ENCODE data around the gene RASAL1.

Gene RASAL1

DNA sequence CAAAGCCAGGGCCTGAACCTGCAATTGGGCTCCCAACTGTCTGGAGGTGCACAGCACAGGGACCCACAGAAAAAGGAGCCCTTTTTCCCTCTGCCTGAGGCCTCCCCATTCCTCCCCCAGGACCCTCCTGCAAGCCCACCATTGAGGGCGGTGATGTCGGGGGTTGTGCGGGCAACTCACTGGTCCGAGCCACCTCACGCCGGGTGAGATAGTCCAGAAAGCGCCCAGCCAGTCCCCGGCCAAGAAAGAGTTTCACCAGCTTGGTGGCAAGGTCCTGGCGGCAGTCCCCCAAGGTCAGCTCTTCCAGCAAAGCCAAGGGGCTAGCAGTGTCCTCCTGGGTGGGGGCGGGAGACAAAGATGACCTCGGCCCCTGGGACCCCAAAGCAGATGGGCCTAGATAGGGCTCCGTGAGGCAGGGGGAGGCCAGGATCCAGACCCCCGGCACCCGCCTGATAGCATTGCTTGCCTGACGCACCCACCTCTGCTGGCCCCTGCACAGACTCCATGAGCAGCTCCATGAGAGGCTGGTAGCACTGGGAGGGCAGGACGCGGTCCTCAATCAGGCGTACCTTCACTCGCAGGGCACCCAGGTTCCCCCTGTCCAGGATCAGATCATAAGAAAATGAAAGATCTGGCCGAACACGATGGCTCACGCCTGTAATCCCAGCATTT is 20.0 kb downstream of the RASAL1 start:
- DNase-seq, result no peak

DNA sequence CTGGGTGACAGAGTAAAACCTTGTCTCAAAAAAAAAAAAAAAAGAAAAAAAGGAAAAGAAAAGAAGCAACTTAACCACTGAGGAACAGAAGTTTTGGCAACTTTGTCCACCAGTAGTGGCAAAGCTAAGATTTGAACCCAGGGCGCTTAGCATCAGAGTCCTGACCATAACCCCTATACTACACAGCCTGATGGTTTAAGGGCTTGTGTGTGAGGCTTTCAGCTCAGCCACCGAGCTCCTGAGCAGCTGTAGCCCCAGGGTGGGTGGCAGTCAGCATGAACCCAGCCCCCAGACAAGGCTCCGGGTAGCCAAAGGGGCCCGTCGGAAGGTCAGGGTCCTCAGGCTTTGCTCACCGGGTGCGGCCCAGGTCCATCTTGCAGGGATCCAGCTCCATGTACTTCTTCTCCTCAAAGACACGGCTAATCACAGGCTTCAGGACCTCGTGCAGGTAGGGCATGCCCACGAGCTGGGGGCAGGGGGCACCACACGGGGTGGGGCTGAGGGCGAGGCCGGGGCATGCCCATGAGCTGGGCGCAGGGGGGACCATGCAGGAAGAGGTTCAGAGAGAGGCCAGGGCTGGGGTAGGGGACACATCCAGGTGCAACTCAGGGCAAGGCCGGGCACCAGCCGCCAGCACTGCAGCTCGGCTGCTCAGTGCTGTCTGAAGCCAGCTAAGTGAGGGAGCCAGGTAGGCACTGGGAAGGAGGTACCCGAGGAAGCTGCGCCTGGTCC is 20.9 kb downstream of the RASAL1 start:
- no peak for DNase-seq

DNA sequence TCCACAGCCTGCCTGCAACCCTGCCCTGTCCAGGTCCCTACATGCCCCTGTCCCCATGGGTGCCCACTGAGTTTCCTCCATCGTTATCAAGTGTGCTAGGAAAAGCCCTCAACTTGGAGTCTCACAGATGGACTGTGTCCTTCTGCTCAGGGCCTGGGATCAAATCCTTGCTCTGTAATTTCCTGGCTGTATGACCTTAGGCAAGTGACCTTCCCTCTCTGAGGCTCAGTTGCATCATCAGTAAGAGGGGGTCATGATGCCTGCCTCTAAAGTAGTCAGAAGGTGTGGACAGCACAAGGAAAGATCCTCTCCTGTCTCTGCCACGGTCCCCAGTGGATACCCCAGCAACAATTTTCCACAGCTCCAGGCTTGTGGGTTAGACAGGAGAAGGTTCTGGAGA is 22.2 kb downstream of the RASAL1 start:
- no peak for DNase-seq

DNA sequence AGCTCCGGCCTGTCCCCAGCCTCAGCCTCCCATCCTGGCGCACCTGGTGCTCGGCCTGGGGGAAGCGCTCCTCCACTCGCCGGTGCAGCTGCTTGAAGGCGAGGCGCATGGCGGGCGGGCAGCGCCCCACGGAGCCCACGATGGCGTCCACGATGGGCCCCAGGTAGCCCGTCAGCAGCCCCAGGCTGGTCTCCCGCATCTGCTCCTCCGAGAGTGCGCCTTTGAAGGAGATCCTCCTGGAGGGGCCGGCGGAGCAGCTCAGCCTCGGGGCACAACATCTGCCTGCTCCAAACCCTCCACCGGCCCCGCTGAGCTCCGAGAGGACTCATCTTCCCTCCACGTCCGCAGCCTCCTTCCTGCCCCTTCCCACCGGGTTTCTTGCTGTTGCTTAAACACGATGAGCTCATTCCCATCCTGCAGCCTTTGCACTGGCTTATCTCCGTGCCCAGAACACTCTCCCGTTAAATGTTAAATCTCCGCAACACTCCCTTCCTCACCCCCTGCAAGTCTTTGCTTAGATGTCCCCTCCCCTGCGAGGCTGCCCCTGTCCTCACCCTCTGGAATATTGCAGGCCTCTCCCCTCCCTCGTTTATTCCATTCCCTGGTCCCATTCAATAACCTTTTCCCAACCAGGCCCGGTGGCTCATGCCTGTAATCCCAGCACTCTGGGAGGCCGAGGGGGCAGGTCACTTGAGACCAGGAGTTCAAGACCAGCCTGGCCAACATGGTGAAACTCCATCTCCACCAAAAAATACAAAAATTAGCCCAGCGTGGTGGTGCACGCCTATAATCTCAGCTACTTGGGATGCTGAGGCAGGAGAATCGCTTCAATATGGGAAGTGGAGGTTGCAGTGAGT is 23.3 kb downstream of the RASAL1 start:
- DNase-seq, result no peak

DNA sequence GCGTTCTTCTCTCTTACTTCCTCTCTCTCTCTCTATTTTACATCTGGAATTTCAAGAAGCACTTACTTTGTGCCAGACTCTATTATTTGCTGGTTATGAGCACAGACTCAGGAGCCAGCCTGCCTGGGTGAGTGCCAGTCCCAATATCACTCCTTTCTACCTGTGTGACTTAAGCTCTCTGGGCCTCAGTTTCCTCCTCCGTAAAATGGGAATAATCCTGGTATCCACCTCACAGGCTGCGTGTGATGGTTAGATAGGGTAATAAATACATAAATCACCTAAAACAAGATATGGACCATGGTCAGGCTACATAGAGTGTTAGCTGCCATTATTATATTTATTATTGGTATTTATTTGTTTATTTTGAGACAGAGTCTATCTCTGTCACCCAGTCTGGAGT is 24.3 kb downstream of the RASAL1 start:
- DNase-seq, result no peak

DNA sequence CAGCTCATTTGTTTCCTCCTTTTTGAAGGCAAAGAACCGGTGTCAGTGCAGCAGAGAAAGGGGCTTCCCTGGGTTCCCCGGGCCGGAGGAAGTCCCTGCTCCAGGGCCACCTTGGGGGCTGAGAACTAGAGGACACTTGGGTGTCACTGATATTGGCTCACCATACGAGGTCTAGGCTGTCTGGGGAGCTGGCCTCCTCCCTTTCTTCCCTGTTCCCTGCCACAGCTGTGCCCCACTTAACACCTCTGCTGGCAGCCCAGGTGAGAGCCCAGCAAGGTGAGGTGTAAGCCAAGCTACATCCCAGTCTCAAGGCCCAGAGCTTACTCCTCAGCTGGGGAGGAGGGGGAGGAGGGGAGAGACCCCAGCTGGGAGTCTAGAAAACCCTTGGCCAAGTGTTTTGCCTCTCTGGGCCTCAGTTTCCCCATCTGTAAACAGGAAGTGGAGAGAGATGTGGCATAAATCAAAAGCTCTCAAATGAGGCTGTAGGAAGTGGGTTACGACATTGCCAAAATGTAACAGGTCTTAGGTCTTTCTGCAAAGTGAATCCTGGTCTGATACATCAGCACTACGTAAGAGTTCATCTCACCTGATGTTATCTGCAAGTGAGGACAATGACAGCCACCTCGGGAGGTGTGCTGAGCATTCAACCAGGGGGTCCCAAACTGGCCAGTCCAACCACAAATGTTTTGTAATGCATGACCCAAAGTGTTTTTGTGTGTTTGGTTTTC is 25.5 kb downstream of the RASAL1 start:
- no peak for DNase-seq

DNA sequence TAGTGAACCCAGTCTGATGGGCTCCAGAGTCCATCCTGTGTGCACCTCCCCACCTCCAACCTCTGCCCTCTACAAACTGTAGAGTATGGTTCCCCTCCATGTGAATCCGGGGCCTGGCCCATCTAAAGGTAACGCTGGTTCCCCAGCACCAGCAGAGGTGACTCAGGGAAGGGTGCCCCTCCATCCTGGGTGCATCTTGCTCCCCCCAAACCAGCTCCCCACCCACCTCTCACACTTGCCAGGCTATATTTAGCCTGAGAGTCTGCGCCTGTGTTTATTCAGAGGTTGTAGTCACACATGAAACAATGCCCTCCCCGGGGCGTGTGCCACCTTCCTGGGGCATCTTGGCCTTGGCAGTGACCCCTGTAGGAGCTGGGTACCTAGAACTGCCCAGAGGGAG is 26.2 kb downstream of the RASAL1 start:
- no peak for DNase-seq

DNA sequence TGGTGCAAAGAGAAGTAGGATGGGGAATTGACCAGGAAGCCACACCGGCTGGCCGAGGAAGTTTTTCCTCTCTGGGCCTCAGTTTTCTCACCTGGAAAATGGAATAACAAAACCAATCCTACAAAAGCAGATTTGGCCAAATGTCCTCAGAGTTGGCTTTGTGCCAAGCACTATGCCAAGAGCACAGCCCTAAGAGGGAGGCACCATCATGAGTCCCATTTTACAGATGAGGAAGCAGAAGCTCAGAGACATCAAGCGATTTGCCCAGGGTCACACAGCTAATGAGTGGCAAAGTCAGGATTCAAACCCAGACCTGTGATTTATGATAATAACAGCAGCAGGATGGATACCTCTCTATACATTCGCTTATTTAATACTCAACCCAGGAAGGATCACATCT is 27.3 kb downstream of the RASAL1 start:
- no peak for DNase-seq

DNA sequence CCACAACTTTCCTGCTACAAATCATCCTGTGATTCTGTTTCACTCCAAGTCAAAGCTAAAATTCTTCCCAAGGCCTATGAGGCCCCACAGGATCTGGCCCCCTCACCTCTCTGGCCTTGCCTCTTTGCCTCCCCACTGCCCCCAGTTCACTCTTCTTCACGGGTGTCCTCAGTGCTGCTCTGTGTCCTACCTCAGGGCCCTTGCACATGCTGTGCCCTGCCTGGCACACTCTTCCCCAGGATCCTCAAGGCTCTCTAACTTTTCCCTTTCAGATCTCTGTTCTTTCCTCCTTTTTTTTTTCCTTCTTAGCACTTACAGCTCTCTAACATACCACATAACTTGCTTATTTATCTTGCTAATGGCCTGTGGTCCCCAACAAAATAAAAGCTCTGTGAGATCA is 29.2 kb downstream of the RASAL1 start:
- DNase-seq, result no peak

DNA sequence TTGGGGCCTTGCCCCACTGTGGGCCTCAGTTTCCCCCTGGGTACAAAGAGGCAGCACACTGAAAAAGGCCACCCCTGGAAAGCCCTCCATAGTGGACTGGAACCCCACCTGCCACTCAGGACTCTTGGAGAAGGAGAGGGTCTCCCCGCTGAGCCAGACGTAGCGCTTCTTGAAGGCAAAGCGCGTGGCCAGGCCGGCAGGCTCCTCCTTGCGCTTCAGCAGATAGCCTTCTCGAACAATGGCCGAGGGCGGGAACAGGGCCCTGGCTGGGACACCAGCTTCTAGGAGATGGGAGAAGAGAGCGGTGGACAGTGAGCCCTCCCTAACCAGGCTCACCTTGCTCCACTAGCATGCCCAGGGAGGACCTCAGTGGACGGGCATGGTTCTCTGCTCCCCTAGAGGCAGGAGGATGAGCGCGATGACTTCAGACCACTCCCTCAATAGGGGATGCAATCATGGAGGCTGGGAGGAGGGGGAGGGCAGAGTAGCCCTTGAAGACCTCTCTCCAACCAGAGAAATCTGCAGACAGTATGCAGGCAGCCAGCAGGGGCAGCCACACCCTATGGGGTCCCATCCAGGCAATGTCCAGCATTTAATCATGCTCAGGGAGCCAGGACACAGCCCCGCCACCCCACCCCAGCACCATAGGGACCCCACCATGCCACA is 29.8 kb downstream of the RASAL1 start:
- no peak for DNase-seq

DNA sequence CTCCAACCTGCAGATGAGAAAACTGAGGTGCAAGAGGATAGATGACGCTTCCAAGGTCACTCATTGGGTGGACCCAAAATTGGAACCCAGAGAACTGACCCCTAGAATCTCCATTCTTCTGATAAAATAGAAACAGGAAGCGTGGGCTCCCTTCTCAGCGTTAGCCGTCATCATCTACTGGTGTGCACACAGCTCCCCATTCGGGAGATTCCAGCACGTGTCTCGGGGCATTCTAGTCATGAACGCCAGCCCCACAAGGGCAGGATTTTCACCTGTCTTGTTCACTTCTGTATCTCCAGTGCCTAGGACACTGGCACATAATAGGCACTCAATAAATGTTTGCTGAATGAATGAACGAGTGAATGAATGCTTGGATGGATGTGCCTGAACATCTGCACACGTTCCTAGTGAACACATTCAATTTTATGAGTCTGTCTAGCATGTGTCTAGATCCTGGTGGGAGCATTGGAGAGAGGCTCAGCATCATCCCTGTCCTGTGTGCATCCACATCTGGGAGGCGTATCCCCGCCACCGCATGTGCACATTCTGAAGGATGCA is 30.5 kb downstream of the RASAL1 start:
- DNase-seq, result no peak

DNA sequence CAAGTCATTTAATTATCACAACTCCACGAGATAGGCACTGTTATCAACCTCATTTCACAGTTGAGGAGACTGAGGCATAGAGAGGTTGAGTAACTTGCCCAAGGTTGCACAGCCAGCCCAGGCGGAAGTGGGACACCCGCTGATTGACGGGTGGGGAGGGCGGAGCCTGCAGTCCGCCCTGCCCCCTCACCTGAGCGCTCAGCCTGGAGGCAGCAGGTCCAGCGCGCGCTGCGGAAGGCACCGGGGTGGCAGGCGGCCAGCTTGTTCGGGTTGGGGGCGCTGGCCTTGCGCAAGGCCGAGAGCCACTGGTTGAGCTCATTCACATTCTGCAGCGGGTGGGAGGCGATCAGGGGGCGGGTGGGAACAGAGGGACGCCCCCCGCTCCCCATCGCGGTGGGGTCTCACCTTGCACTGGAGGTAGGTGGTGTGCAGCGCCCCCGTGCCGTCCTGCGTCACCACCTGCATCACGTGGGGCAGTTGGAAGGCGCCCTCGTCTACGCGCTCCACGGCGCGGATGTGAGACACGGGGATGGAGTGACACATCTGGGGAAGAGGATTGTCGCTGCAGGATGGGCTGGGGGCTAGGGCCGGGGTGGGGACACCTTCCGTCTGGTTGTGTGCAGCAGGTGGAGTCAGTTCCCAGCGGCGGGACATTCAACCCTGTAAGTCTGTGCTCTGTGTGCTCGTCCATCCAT is 31.7 kb downstream of the RASAL1 start:
- peak; percentile 73 for DNase-seq

DNA sequence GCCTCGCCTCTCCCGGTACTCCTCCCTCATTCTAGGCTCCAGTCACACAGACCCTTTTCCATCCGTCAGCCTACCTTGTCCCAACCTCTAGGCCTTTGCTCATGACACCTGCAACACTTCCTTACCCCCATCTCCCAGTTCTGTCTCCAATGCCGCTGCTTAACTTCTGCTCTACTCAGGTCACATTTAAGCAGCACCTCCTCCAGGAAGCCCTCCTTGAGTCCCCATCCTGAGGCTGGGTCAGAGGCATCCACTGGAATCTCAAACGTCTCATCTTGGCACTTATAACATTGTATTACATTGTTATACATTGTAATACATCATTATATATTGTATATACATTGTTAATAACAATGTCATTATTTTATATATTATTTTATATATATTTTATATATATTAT is 32.8 kb downstream of the RASAL1 start:
- DNase-seq, result no peak

DNA sequence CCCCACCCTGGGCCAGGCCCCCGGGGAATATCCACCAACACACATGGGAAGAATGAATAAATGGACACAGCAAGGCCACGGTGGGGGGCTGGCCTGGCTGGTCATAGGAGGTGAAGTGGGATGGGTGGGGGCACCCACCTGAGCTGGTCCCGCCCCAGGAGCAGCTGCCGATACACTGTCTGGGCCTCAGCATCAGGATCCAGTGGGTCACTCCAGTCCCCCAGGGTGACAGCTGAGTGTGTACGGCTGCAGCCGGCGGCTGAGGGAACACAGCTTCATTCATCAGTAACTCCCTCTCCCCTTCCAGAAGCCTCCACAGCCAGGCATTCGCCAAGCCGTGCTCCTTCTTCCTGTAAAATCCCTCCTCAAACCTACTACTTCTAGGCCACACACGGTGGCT is 33.8 kb downstream of the RASAL1 start:
- DNase-seq, result no peak

DNA sequence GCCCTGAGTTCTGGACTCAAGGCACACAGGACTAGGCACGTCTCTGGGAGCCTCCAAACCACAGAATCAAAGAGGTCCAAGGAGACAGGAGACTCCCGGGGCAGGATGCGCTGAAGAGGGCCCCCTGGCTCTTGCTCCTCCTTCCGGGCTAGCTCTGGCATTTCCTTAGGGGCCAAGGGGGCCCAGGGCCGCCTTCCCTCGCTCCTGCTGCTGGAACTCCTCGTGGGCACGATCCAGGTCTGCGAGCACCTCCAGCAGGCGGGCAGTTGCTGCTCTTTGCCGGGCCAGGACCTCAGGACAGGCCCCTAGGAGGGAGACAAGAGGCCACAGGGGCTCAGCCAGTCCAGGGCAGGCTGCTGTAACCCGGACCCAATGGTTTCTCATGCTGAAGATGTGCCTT is 35.8 kb downstream of the RASAL1 start:
- DNase-seq, result no peak

DNA sequence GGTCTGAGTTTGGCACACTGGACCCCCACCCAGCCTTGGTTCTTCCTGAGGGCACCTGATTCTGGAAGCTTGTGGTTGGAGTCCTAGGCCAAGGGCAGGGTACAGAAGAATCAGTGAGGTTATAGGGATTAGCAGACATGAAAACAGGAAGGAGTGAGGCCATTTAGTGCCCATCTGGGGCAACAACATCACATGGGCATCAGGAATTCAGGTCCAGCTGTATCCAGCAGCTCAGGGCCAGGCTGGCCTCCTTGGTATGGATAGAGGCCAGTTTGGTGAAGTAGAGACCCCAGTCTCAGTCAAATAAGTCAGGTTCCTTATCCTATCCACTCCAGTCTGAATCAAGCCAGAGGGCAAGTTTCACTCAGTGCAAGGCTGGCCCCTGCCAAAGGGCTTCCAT is 36.2 kb downstream of the RASAL1 start:
- DNase-seq, result no peak

DNA sequence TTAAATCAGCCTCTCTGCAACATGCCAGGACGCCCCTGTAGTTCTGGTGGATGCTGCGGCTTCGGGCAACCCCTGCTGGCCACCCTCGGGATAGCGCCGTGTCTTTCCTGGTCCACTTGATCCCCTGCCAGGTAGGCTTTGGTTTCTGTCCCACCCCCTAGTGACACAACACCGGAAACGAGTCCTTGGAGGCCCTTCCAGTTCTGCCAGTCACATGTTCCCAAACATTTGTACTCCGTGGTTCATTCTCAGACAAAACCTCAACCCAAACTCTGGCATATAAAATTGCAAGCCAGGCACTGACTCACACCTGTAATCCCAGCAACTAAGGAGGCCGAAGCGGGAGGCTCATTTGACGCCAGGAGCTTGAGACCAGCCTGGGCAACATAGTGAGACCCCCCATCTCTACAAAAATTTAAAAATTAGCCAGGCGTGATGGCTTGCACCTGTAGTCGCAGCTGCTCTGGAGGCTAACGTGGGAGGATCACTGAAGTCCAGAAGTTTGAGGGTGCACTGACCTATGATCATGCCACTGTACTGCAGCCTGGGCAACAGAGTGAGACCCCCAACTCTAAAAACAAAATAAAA is 37.0 kb downstream of the RASAL1 start:
- peak; percentile 68 for DNase-seq

DNA sequence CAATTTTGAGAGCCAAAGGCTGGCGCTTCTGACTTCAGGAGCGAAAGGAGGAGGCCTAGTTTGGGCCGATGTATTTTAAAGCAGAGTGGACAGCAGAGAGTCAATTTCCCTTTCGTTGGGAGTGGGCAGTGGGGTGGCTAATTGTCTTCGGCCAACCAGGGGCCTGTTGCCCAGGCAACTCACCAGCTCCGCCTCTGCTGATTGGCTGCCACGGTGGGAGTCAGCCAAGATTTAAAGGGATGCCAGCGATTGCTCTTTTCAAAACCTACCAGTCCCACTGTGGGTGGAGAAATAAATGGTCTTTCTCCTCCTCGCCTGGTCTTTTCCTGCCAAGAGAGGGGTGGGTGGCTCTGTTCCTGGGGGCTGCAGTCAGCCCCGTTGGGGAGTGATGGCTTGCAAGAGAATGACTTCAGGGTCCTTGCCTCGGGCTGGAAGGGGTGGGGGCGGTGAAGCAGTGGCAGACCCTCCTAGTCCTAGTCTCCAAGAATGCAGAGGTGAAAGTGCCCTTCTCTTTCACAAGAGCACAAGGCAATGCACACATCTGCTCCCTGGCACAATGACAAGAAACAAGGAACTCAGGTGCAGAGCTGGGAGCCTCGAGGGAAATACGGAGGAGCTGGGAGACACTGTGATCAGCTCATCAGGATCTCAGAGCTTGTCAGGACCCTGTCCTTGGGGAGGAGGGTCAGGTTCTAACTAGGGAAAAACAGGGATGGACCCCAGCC is 37.7 kb downstream of the RASAL1 start:
- no peak for DNase-seq

DNA sequence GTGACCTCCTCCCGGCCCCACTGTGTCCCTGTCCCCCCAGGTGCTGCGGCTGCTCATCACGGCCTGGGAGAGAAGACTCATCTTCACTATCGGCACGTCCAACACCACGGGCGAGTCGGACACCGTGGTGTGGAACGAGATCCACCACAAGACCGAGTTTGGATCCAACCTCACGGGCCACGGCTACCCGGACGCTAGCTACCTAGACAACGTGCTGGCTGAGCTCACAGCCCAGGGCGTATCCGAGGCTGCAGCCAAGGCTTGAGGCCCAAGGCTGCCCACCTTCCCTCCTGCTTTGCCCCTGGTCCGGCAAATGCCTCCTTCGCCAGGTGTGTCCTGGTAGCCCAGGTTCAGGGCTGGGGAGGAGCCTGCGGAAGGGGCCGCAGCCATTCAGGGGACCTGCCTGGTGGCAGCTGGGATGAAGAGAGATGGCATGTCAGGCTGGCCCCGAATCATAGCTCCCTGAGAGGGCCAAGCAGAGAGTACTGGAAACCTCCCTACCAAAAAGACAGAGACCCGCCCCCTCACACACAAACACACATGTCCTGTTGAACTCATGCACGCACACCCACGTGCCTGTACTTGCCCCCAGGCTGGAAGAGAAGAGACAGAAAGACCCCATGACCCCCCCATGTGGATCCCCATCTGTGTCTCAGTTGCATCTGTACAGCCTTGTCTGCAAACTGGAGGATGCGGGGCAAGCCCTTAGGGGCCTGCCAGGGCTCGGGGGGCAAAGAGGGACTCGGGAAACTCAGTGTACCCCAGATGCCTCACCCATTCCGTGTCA is 38.7 kb downstream of the RASAL1 start:
- DNase-seq, result no peak

DNA sequence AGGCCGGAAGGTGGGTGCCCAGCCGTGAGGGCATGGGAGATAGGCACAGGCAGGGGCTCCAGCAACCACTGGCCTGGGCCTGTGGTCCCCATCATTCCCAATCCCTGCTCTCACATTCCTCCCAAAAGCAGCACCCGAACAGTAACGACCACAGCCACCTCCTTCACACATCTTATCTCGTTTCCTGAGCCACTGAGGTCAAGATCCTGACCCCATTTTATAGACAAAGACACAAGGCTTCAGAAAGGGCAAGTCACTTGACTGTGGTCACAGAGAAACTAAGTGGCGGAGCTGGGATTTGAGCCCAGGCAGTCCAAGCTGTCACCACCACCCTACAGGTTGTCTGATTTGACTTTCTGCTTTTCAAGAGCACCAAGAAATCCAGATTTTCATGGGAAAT is 40.2 kb downstream of the RASAL1 start:
- DNase-seq, result no peak

All from CD4-positive, alpha-beta T cell treated with Interleukin-21 for 1 hour (primary cell).